GM12874 (cell line): ENCODE results near the gene DNASE1L3.

Experiments used
- CTCF ChIP-seq: IDR thresholded peaks from 2 replicates; pipeline ENCODE4 v1.5.1; 2011; ENCODE audit warnings: low read depth, mild to moderate bottlenecking, control low read depth, low read length, moderate library complexity; ENCODE audit not compliant: insufficient read depth

DNASE1L3 gene

GRCh38 chr3:58250093-58250707 is 39.4 kb upstream of the DNASE1L3 start:
- TF ChIP-seq CTCF: no peak

- 0 out of 2 replicates have a peak, but pooled peaks have one; percentile 8 for TF ChIP-seq CTCF
Measured at GRCh38 chr3:58249358-58250092, 38.8 kb upstream of the DNASE1L3 start.

- no peak for TF ChIP-seq CTCF
Measured at GRCh38 chr3:58246148-58247047, 35.6 kb upstream of the DNASE1L3 start.

GRCh38 chr3:58243976-58244585 is 33.3 kb upstream of the DNASE1L3 start:
- no peak for TF ChIP-seq CTCF

- TF ChIP-seq CTCF: no peak
Measured at GRCh38 chr3:58242340-58242739, 31.6 kb upstream of the DNASE1L3 start.

GRCh38 chr3:58241306-58242044 is 30.7 kb upstream of the DNASE1L3 start:
- TF ChIP-seq CTCF: no peak

GRCh38 chr3:58238830-58239229 is 28.1 kb upstream of the DNASE1L3 start:
- no peak for TF ChIP-seq CTCF
